Adrenal gland (tissue), 12 donors: Measurements from ENCODE around the gene KLHL29. TPM values are rescaled to one million over a fixed set of nuclear protein-coding genes. Genes with fewer than 3 reads are reported as not detected.

Experiments
- DNase-seq, 7 donors: peaks; one replicate each; pipeline ENCODE4 v3.0.0-alpha.2; 2019 to 2020
- H3K27ac ChIP-seq, 5 donors: fragments of 200-600 bp; sonication (generic) in 4 of 5; 1 replicate in 3 of 5; 2 replicates in 2 of 5; pipeline versions ENCODE4 v1.5.1 to v1.8.0; 2016 to 2020; ENCODE audit warnings: mild to moderate bottlenecking in 1 of 5
- H3K27me3 ChIP-seq: fragments of 200-600 bp; 2 replicates; pipeline ENCODE4 v1.8.0; 2021
- H3K36me3 ChIP-seq, 2 donors: fragments of 200-600 bp; replicated peaks in 1 of 2; 1 replicate in 1 of 2; 2 replicates in 1 of 2; pipeline versions ENCODE4 v1.5.1 to v1.8.0; 2018 to 2022
- H3K4me1 ChIP-seq, 2 donors: fragments of 200-600 bp; replicated peaks in 1 of 2; 1 replicate in 1 of 2; 2 replicates in 1 of 2; pipeline versions ENCODE4 v1.5.1 to v1.8.0; 2018 to 2021
- H3K4me3 ChIP-seq, 4 donors: fragments of 200-600 bp; sonication (generic) in 3 of 4; one replicate each; pipeline ENCODE4 v1.5.1; 2016 to 2018
- H3K9me3 ChIP-seq, 3 donors: fragments of 200-600 bp; sonication (generic) in 1 of 3; replicated peaks in 1 of 3; 1 replicate in 2 of 3; 2 replicates in 1 of 3; pipeline versions ENCODE4 v1.5.1 to v1.8.0; 2016 to 2021
- POLR2A ChIP-seq, 2 donors: fragments of 450-650 bp; IDR thresholded peaks; one replicate each; pipeline ENCODE4 v1.6.1; 2017; ENCODE audit warnings: antibody characterized with exemption in 2 of 2, mild to moderate bottlenecking in 2 of 2, moderate library complexity in 1 of 2
- WGBS, 4 donors: extraction: QIAGEN DNeasy Blood & Tissue Kit in 2 of 4; methylation state at CpG; one replicate each; pipeline versions ENCODE4 v1.1.5 to v1.1.7; 2013 to 2017; 5-methylcytosine and 5-hydroxymethylcytosine counted together
- intact Hi-C, 2 donors: fragments of 100-400 bp; cut with DNase I; formaldehyde crosslinking; loops; one replicate each; pipeline versions ENCODE4 v1.14.1 to v1.15.0; 2022 to 2023
- polyA plus RNA-seq, 3 donors: library from polyadenylated mRNA; stranded (reverse); fragments of 200-250 nt in 2 of 3; fragments of 350-450 nt in 1 of 3; fragmentation: Illumina TruSeq in 1 of 3; extraction: RNeasy Lipid Tissue Mini Kit (QIAGEN cat#74804) in 1 of 3; gene quantifications; one replicate each; pipeline ENCODE4 v1.2.3, GENCODE V29; 2013 to 2014
- total RNA-seq, 9 donors: library from RNA; depleted of rRNA in 4 of 9; stranded (reverse); fragments of >200 nt in 4 of 9; fragments of 120-200 nt in 1 of 9; fragmentation: NEBNext Ultra II Directional in 1 of 9; extraction: Animal tissue kit (Norgen Biotek cat#: 25700) in 1 of 9; gene quantifications; one replicate each; pipeline versions ENCODE4 v1.1.0 to v1.2.4, GENCODE V29; 2013 to 2023
- TF ChIP-seq, protein P1 (sequence below), 6 experiments: fragments of 450-650 bp in 4 of 6; fragments of 200-600 bp in 2 of 6; sonication (generic) in 1 of 6; IDR thresholded peaks; 1 replicate in 5 of 6; 2 replicates in 1 of 6; pipeline versions ENCODE4 v1.5.1 to v1.8.0; 2016 to 2021; ENCODE audit warnings: antibody characterized with exemption in 6 of 6, mild to moderate bottlenecking in 2 of 6, moderate library complexity in 1 of 6
- donor health status: healthy with polysubstance abuse.
- donor health status: Bipolar disorder and iron deficiency.
- donor health status: DM: yes; HTN: yes; CAD: no.
- donor health status: DM: no; HTN: no; CAD: no.
- donor health status: DM: no; HTN: no; CAD: no.
- donor health status: DM: yes; HTN: yes; CAD: no.

The KLHL29 gene
- total and polyA plus RNA-seq, 12 donors: 1.9 to 24.5 (median 15.7) TPM

DNA sequence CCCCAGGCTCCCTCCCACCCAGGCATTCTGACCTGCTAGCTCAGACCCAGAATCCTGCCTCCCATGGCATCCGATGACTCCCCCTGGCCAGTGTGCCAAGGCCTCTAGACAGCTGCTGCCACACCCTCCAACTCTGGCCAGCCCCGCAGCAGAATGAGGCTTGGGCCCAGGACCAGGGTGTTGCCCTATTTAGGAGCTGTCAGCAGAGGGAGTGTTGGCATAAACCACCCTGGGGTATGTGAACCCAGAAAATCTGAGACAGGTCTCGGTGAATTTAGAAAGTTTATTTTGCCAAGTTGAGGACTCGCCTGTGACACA is 134.3 kb downstream of the KLHL29 start:
- Histone ChIP-seq H3K9me3 (no peaks in the 10 kb centered on the region), H3K4me3 (no peak overlapping the region), H3K4me1 (peaks cover 20 to 45% of the 10 kb centered on the region in 2 donors), H3K36me3 (no peaks in the 10 kb centered on the region), H3K27ac (peak overlapping the region in 3 of 5 donors; percentile 2 to 71 (median 63)), H3K27me3 (no peaks in the 10 kb centered on the region)
- intact Hi-C loops: no loop called here
- 52 to 74% (median 65%) methylated on average over 4 of the region's 4 CpGs for WGBS, 4 donors
- peak; percentile 40 to 86 (median 69) for DNase-seq
- TF ChIP-seq POLR2A (IDR thresholded peaks at IDR 0.05): no peak
- TF ChIP-seq, protein P1, sequence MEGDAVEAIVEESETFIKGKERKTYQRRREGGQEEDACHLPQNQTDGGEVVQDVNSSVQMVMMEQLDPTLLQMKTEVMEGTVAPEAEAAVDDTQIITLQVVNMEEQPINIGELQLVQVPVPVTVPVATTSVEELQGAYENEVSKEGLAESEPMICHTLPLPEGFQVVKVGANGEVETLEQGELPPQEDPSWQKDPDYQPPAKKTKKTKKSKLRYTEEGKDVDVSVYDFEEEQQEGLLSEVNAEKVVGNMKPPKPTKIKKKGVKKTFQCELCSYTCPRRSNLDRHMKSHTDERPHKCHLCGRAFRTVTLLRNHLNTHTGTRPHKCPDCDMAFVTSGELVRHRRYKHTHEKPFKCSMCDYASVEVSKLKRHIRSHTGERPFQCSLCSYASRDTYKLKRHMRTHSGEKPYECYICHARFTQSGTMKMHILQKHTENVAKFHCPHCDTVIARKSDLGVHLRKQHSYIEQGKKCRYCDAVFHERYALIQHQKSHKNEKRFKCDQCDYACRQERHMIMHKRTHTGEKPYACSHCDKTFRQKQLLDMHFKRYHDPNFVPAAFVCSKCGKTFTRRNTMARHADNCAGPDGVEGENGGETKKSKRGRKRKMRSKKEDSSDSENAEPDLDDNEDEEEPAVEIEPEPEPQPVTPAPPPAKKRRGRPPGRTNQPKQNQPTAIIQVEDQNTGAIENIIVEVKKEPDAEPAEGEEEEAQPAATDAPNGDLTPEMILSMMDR (IDR thresholded peaks at IDR 0.05): peak in 4 of 6 experiments; percentile 14 to 54 (median 20)

DNA sequence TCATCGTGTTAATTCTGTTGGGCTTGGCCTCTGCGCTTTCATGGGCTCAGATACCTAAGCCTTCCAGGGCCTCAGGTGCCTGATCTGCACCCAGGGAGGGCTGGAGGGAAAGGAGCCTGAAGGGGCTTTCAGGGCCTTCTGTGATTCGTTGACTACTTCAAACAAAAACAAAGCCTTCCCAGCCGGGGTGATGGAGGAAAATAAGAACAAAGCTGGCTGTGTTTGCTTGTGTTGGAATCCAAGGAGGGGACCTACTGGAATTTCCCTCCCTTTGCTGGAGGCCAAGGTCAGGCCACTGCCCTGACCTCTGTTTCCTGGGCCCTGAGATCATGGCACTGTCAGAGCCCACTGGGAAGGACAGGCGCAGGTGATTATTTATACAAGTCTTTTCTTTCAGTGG is 135.3 kb downstream of the KLHL29 start:
- Histone ChIP-seq H3K4me1 (peaks cover 28 to 52% of the 10 kb centered on the region in 2 donors), H3K27me3 (no peaks in the 10 kb centered on the region), H3K4me3 (no peak overlapping the region), H3K27ac (peak overlapping the region in 3 of 5 donors; percentile 2 to 71 (median 63)), H3K9me3 (no peaks in the 10 kb centered on the region), H3K36me3 (no peaks in the 10 kb centered on the region)
- no peak for DNase-seq
- intact Hi-C loops: no loop called here
- WGBS, 4 donors: 29 to 61% (median 57%) methylated on average over 4 to 5 of the region's 5 CpGs
- TF ChIP-seq, protein P1 (IDR thresholded peaks at IDR 0.05): no peak
- no peak for TF ChIP-seq POLR2A (IDR thresholded peaks at IDR 0.05)

DNA sequence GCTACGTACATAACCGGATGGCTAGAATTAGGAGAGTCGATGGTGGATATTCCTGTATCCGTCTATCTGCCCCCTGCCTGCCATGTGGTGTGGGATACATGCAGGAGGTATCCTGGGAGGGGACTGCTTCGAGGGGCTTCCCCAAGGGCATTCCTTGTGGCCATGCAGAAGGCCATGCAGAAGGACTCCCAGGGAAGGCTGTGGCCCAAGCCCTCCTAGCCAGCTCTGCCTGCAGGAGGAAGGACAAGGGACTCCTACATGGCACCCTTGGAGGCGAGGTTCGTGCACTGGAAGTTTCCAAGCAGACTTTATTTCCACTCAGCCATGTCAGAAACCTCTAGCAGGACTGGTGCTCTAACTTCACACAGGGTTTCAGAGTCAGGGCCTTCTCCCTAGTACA is 136.1 kb downstream of the KLHL29 start:
- no peak overlapping the region for H3K4me3 ChIP-seq
- peaks cover 31 to 60% of the 10 kb centered on the region in 2 donors for H3K4me1 ChIP-seq
- no peak for TF ChIP-seq POLR2A (IDR thresholded peaks at IDR 0.05)
- TF ChIP-seq, protein P1 (IDR thresholded peaks at IDR 0.05): no peak
- no peaks in the 10 kb centered on the region for H3K9me3 ChIP-seq
- H3K27ac ChIP-seq: peak overlapping the region in 2 of 5 donors; percentile 63 to 71
- DNase-seq: no peak
- 82 to 93% (median 86%) methylated on average over 4 to 7 of the region's 7 CpGs for WGBS, 4 donors
- H3K27me3 ChIP-seq: no peaks in the 10 kb centered on the region
- no peaks in the 10 kb centered on the region for H3K36me3 ChIP-seq
- intact Hi-C loops: no loop called here

DNA sequence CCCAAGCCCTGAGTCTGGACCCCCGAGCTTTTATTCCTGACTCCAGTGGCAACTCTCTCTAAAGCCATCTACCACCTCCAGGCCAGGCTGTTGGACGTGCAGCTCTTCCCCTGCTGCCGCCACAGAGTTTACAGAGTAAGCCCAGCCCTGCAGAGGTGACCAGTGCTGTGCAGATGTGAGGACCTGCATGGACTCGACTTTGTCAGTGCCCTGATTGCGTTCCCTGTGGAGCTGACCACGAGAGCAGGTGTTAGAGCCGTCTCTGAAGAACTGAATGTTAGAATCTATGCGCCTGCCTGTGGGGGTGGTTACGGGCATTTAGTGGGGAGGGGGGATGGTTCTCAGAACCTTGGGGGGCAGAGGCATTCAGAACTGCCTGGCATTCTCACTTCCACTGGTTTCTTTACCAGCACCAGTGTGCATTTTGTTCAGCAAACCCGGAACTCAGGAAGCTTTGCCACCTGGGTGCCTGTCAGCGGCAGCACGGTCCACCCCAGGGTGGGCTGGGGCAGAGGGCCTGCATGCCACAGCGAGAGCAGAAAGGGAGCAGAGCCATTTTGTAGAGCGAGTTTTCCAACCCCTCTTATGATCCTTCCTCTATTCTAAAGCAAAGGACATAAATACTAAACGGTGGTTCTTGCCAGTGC is 137.9 kb downstream of the KLHL29 start:
- H3K36me3 ChIP-seq: no peaks in the 10 kb centered on the region
- no peaks in the 10 kb centered on the region for H3K27me3 ChIP-seq
- peak overlapping the region in 1 of 4 donors; percentile 32 for H3K4me3 ChIP-seq
- H3K9me3 ChIP-seq: no peaks in the 10 kb centered on the region
- WGBS, 4 donors: 55 to 65% (median 59%) methylated on average over 11 to 15 of the region's 15 CpGs
- peaks cover 31 to 60% of the 10 kb centered on the region in 2 donors for H3K4me1 ChIP-seq
- no peak for DNase-seq
- intact Hi-C loops: no loop called here
- H3K27ac ChIP-seq: peak overlapping the region; percentile 92 to 95 (median 94)
- TF ChIP-seq, protein P1 (IDR thresholded peaks at IDR 0.05): no peak
- no peak for TF ChIP-seq POLR2A (IDR thresholded peaks at IDR 0.05)
